Measurements from ENCODE around the gene NEAT1.
A peak's percentile ranks its signal among the peaks of the same experiment; 100 is the strongest.

Gene NEAT1

DNA sequence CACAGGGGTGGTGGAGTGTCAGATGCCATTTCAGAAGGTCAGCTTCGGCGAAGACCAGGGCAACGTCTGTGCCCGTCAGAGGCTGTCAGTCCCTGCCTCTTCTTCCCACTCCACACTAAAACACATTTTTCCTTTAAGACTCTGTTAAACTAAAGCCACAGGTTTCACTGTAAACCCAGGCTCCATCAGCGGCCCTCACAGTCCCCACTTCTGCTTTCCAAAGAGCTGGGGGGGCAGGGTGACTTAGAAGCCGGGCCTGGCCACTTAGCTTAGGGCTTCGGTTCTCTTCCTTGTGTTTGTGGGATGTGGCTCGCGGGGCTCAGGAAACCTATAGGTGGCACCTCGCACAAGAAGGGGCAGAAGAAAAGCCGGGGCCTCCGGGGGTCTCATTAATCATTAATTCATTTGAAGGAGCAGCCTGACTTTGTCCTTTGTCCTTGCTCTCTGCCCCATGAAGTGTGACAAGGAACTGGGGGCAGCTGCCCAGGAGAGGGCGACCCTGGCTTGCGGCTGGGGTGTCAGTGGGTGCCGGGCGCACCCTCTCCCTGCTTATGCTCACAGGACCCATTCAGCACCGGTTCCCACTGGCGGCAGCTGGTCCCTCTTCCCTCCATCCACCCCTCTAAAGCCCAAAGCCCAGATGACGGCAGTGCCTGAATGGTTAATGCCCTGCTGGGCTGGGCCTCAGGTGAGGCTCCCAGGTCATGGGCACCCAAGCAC, 44.2 kb upstream of the NEAT1 start:
- no peak for DNase-seq (ENCODE audit: insufficient read length, low spot score)
- FAIRE-seq: no peak
- TF ChIP-seq, protein P1, sequence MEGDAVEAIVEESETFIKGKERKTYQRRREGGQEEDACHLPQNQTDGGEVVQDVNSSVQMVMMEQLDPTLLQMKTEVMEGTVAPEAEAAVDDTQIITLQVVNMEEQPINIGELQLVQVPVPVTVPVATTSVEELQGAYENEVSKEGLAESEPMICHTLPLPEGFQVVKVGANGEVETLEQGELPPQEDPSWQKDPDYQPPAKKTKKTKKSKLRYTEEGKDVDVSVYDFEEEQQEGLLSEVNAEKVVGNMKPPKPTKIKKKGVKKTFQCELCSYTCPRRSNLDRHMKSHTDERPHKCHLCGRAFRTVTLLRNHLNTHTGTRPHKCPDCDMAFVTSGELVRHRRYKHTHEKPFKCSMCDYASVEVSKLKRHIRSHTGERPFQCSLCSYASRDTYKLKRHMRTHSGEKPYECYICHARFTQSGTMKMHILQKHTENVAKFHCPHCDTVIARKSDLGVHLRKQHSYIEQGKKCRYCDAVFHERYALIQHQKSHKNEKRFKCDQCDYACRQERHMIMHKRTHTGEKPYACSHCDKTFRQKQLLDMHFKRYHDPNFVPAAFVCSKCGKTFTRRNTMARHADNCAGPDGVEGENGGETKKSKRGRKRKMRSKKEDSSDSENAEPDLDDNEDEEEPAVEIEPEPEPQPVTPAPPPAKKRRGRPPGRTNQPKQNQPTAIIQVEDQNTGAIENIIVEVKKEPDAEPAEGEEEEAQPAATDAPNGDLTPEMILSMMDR (IDR thresholded peaks at IDR 0.05; ENCODE audit: insufficient read depth, missing control alignments): no peak

GRCh38 chr11:65378928-65379638, 43.5 kb upstream of the NEAT1 start:
- DNase-seq (ENCODE audit: insufficient read length, low spot score) (no peak), FAIRE-seq (no peak)
- TF ChIP-seq, protein P1 (IDR thresholded peaks at IDR 0.05; ENCODE audit: insufficient read depth, missing control alignments): no peak

- DNase-seq (ENCODE audit: insufficient read length, low spot score): no peak
- no peak for FAIRE-seq
- TF ChIP-seq, protein P1 (IDR thresholded peaks at IDR 0.05; ENCODE audit: insufficient read depth, missing control alignments): no peak
Measured at GRCh38 chr11:65379698-65380459, 42.7 kb upstream of the NEAT1 start.

DNA sequence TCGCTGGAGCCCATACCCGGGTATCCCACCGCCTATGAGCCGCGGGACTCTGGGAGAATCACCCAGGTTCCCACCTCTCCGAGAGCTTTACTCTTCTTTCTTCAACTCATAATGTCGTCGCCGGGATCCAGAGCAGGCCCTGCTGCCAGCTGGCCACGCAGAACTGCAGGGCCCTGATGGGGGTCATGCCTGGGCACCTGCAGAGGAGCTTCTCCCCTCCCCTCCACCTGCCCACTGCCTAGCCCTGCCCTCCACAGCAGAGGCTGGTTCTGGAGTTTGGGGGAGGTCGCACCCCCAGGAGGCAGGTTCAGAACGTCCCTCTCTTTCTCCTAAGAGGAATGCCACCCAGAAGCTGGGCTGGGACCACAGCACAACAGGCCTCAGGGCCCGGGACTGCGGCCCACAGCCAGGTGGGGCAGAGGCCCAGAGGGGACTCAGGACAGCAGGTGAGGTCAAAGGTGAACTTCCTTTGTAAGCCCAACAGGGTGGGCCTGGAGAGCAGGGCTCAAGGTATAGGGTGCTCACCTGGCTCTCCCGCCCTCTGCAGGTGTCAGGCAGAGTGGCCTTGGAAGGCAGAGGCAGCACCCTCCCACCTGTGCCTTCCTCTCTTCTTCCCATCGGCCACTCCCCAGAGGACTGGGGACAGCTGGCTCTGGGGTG, 42.0 kb upstream of the NEAT1 start:
- no peak for FAIRE-seq
- DNase-seq (ENCODE audit: insufficient read length, low spot score): no peak
- TF ChIP-seq, protein P1 (IDR thresholded peaks at IDR 0.05; ENCODE audit: insufficient read depth, missing control alignments): no peak

- DNase-seq (ENCODE audit: insufficient read length, low spot score) (no peak), FAIRE-seq (no peak)
Measured at GRCh38 chr11:65381716-65382032, 40.9 kb upstream of the NEAT1 start.

GRCh38 chr11:65382033-65382803, 40.4 kb upstream of the NEAT1 start, which contains the start of gene SLC25A45:
SLC25A45 (minus strand) TSS chr11:65382646; CDS start chr11:65381951, 695 bp downstream.
- no peak for FAIRE-seq
- TF ChIP-seq, protein P1 (IDR thresholded peaks at IDR 0.05; ENCODE audit: insufficient read depth, missing control alignments): peak; percentile 29
- DNase-seq (ENCODE audit: insufficient read length, low spot score): no peak

More at GRCh38 chr11:65381716-65382032, 40.9 kb upstream of the NEAT1 start:
- TF ChIP-seq, protein P1 (IDR thresholded peaks at IDR 0.05; ENCODE audit: insufficient read depth, missing control alignments): no peak
